Keratinocyte (primary cell): ENCODE data around the gene ANKFN1. TPM values are rescaled to one million over a fixed set of nuclear protein-coding genes. Genes with fewer than 3 reads are reported as not detected.

Experiments
- DNase-seq: peaks from one replicate; pipeline ENCODE4 v3.0.0-alpha.2; 2011; ENCODE audit warnings: low read depth, missing footprints, low spot score
- FAIRE-seq: peaks from 2 replicates; lab custom pipeline; 2011; peaks lifted over from hg19 to GRCh38; lab: Jason Lieb, UNC
- H2AFZ ChIP-seq: 2 replicates; pipeline ENCODE4 v1.6.0; 2012; ENCODE audit warnings: low read length, control low read depth, inconsistent platforms; ENCODE audit not compliant: control insufficient read depth
- H3K27ac ChIP-seq: 2 replicates; pipeline ENCODE4 v1.5.1; 2011; ENCODE audit warnings: low read length; ENCODE audit not compliant: control insufficient read depth, insufficient read depth
- H3K27me3 ChIP-seq: 3 replicates; pipeline ENCODE4 v1.6.0; 2011; ENCODE audit warnings: low read length; ENCODE audit not compliant: control insufficient read depth, insufficient read depth; ENCODE audit errors: extremely low read depth
- H3K36me3 ChIP-seq, 2 experiments: 2 replicates in 1 of 2; 3 replicates in 1 of 2; pipeline ENCODE4 v1.5.1; 2011; ENCODE audit warnings: low read length in 2 of 2, mild to moderate bottlenecking in 1 of 2; ENCODE audit not compliant: control insufficient read depth in 2 of 2, insufficient read depth in 2 of 2; ENCODE audit errors: extremely low read depth in 1 of 2
- H3K4me1 ChIP-seq: 3 replicates; pipeline ENCODE4 v1.5.1; 2011; ENCODE audit warnings: low read length; ENCODE audit not compliant: control insufficient read depth, insufficient read depth; ENCODE audit errors: extremely low read depth
- H3K4me2 ChIP-seq: 3 replicates; pipeline ENCODE4 v1.6.0; 2011; ENCODE audit warnings: low read depth, low read length; ENCODE audit not compliant: control insufficient read depth, insufficient read depth; ENCODE audit errors: extremely low read depth
- H3K4me3 ChIP-seq, 3 experiments: fragments of 200-600 bp in 1 of 3; sonication (generic) in 1 of 3; 2 replicates in 2 of 3; 3 replicates in 1 of 3; pipeline ENCODE4 v1.5.1; 2011 to 2016; ENCODE audit warnings: low read length in 3 of 3, mild to moderate bottlenecking in 3 of 3, control low read depth in 2 of 3, inconsistent platforms in 1 of 3, low read depth in 1 of 3, mixed read lengths in 1 of 3, mixed run types in 1 of 3, moderate library complexity in 1 of 3; ENCODE audit not compliant: control insufficient read depth in 2 of 3, insufficient read depth in 2 of 3; ENCODE audit errors: extremely low read depth in 1 of 3
- H3K79me2 ChIP-seq: 2 replicates; pipeline ENCODE4 v1.6.0; 2012; ENCODE audit warnings: low read length; ENCODE audit not compliant: control insufficient read depth, insufficient read depth
- H3K9ac ChIP-seq: 3 replicates; pipeline ENCODE4 v1.6.0; 2011; ENCODE audit warnings: low read length; ENCODE audit not compliant: control insufficient read depth, insufficient read depth; ENCODE audit errors: extremely low read depth
- H3K9me1 ChIP-seq: 3 replicates; pipeline ENCODE4 v1.6.0; 2011; ENCODE audit warnings: low read length; ENCODE audit not compliant: control insufficient read depth, insufficient read depth; ENCODE audit errors: extremely low read depth
- H3K9me3 ChIP-seq: 2 replicates; pipeline ENCODE4 v1.5.1; 2012; ENCODE audit warnings: low read depth, low read length; ENCODE audit not compliant: control insufficient read depth
- H4K20me1 ChIP-seq: 3 replicates; pipeline ENCODE4 v1.6.0; 2011; ENCODE audit warnings: low read length; ENCODE audit not compliant: control insufficient read depth, insufficient read depth; ENCODE audit errors: extremely low read depth
- CTCF ChIP-seq, 3 experiments: IDR thresholded peaks in 1 of 3; conservative IDR thresholded peaks in 1 of 3; optimal IDR thresholded peaks in 1 of 3; 2 replicates in 2 of 3; 3 replicates in 1 of 3; pipeline versions ENCODE3 to v1.5.1; 2011; ENCODE audit warnings: low read length in 3 of 3, mild to moderate bottlenecking in 3 of 3, moderate library complexity in 2 of 3, control low read depth in 1 of 3, inconsistent platforms in 1 of 3; ENCODE audit not compliant: insufficient read depth in 2 of 3; ENCODE audit errors: extremely low read depth in 1 of 3
- EZH2 ChIP-seq: IDR thresholded peaks from one replicate; pipeline ENCODE4 v1.6.1; 2012; ENCODE audit warnings: inconsistent platforms, mild to moderate bottlenecking, low read length, moderate library complexity
- dilution Hi-C: fragments of 300-500 bp; cut with MboI; formaldehyde crosslinking; loops from one replicate; pipeline ENCODE4 v1.7.0; 2020; ENCODE audit warnings: low sequenced_read_pairs; ENCODE audit not compliant: extremely low pct_ligation_motif_present
- polyA plus RNA-seq, 5 experiments: library from polyadenylated mRNA; depleted of rRNA in 3 of 5; stranded (reverse) in 3 of 5; stranded (forward) in 1 of 5; unstranded in 1 of 5; fragments of >200 nt; gene quantifications; 1 replicate in 1 of 5; 2 replicates in 3 of 5; 3 replicates in 1 of 5; pipeline versions ENCODE4 v1.2.1 to v1.2.3, GENCODE V29; 2011 to 2012; ENCODE audit warnings: missing spikeins in 2 of 5, low read depth in 1 of 5, low replicate concordance in 1 of 5

The ANKFN1 gene
- polyA plus RNA-seq, 1 donor (not counting 4 experiments of a cell fraction or from before 2014, with no cell fraction given) = 0.12 TPM

DNA sequence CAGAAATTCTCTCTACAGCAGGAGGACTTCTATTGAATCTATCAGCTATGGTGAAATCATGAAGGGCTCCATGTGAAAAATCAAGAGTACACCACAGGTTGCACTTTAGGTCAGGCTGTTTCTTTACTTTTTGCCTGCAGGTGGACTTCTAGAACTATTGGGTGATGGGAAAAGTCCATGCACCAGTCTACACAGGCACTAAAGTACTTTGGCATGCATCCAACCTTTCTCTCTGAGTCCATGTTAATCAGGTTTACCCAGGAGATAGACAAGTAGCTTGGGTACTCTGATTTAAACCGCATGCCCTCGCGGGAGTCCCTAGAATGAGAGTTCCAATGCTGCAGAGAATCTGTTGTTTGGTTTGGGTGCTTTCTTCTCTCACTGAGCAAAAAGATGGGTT, 9.1 kb upstream of the ANKFN1 start:
- Histone ChIP-seq H3K36me3 (no peaks in the 10 kb centered on the region), H3K9ac (no peak overlapping the region), H3K4me1 (no peaks in the 10 kb centered on the region), H3K27ac (no peak overlapping the region), H3K9me3 (no peaks in the 10 kb centered on the region), H3K4me2 (no peak overlapping the region), H4K20me1 (no peaks in the 10 kb centered on the region), H3K27me3 (no peaks in the 10 kb centered on the region), H2AFZ (no peak overlapping the region), H3K9me1 (no peaks in the 10 kb centered on the region), H3K4me3 (no peak overlapping the region), H3K79me2 (no peaks in the 10 kb centered on the region)
- no peak for TF ChIP-seq EZH2
- TF ChIP-seq CTCF (optimal IDR thresholded peaks at IDR 0.05 in 1 of 3, IDR thresholded peaks at IDR 0.05 in 1 of 3, conservative IDR thresholded peaks at IDR 0.05 in 1 of 3; ENCODE audit: extremely low read depth in 1 of 3, insufficient read depth in 2 of 3, low read length in 3 of 3) = no peak
- dilution Hi-C loops = no loop called here
- DNase-seq (no peak), FAIRE-seq (no peak)

DNA sequence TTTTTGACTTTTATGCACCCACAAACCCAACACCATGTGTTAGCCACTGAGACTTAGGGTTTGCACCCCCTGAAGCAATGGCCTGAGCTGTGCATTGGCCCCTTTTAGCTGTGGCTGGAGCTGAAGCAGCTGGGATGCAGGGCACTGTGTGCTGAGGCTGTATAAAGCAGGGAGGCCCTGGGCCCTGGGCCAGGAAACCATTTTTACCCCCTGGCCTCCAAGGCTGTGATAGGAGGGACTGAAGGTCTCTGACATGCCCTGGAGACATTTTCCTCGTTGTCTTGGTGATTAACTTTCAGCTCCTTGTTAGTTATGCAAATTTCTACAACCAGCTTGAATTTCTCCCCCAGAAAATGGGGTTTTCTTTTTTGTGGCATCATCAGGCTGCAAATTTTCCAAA, 6.7 kb upstream of the ANKFN1 start:
- H3K79me2 ChIP-seq = no peaks in the 10 kb centered on the region
- H3K27me3 ChIP-seq = no peaks in the 10 kb centered on the region
- no peaks in the 10 kb centered on the region for H3K9me1 ChIP-seq
- no peak overlapping the region for H3K4me2 ChIP-seq
- dilution Hi-C loops = no loop called here
- H3K27ac ChIP-seq = no peak overlapping the region
- no peaks in the 10 kb centered on the region for H3K36me3 ChIP-seq
- no peaks in the 10 kb centered on the region for H3K4me1 ChIP-seq
- DNase-seq (no peak), FAIRE-seq (no peak)
- no peak overlapping the region for H3K9ac ChIP-seq
- H2AFZ ChIP-seq = no peak overlapping the region
- TF ChIP-seq CTCF (optimal IDR thresholded peaks at IDR 0.05 in 1 of 3, IDR thresholded peaks at IDR 0.05 in 1 of 3, conservative IDR thresholded peaks at IDR 0.05 in 1 of 3; ENCODE audit: extremely low read depth in 1 of 3, insufficient read depth in 2 of 3, low read length in 3 of 3) (no peak), EZH2 (no peak)
- H4K20me1 ChIP-seq = no peaks in the 10 kb centered on the region
- no peaks in the 10 kb centered on the region for H3K9me3 ChIP-seq
- no peak overlapping the region for H3K4me3 ChIP-seq
